Naive thymus-derived CD4-positive, alpha-beta T cell (primary cell): ENCODE measurements around the gene DNAJC7. TPM values are rescaled to one million over a fixed set of nuclear protein-coding genes. Genes with fewer than 3 reads are reported as not detected.

ENCODE experiments used
- ATAC-seq: fragments of 150-1000 bp; cut with Tn5 transposase; 2 replicates; pipeline ENCODE4 v1.10.0; 2021; ENCODE audit warnings: mild to moderate bottlenecking, moderate library complexity
- CTCF ChIA-PET: fragments of 350-600 bp; sonication (Branson Sonifier 250); formaldehyde crosslinking; loops from one replicate; lab custom pipeline; 2021; ENCODE audit warnings: antibody characterized with exemption; lab: Charles Lee
- POLR2A ChIA-PET: fragments of 350-600 bp; sonication (Branson Sonifier 250); formaldehyde crosslinking; loops from one replicate; lab custom pipeline; 2021; ENCODE audit warnings: antibody characterized with exemption, inconsistent platforms; lab: Charles Lee
- DNase-seq, 9 donors: peaks; one replicate each; pipeline versions ENCODE4 v3.0.0 to v3.0.0-alpha.2; 2020 to 2022; ENCODE audit warnings: mixed read lengths in 1 of 9
- H3K27ac ChIP-seq: one replicate; pipeline ENCODE4 v1.7.0; 2013; ENCODE audit warnings: mild to moderate bottlenecking, low read depth, low read length, moderate library complexity
- H3K27me3 ChIP-seq, 2 donors: one replicate each; pipeline ENCODE4 v1.7.0; 2013; ENCODE audit warnings: low read length in 2 of 2, mild to moderate bottlenecking in 2 of 2, moderate library complexity in 2 of 2; ENCODE audit not compliant: control insufficient read depth in 2 of 2, insufficient read depth in 2 of 2
- H3K36me3 ChIP-seq, 3 experiments: 1 replicate in 2 of 3; 2 replicates in 1 of 3; pipeline ENCODE4 v1.7.0; 2013; ENCODE audit warnings: low read length in 3 of 3, mild to moderate bottlenecking in 3 of 3, moderate library complexity in 1 of 3; ENCODE audit not compliant: insufficient read depth in 3 of 3, control insufficient read depth in 2 of 3
- H3K4me1 ChIP-seq, 2 donors: one replicate each; pipeline ENCODE4 v1.7.0; 2013; ENCODE audit warnings: low read length in 2 of 2, mild to moderate bottlenecking in 2 of 2, moderate library complexity in 1 of 2; ENCODE audit not compliant: control insufficient read depth in 2 of 2, insufficient read depth in 2 of 2
- H3K4me3 ChIP-seq: 2 replicates; pipeline ENCODE4 v1.7.0; 2013; ENCODE audit warnings: mild to moderate bottlenecking, low read length
- H3K9me3 ChIP-seq, 3 experiments: 1 replicate in 2 of 3; 2 replicates in 1 of 3; pipeline ENCODE4 v1.7.0; 2013; ENCODE audit warnings: low read length in 3 of 3; ENCODE audit not compliant: control insufficient read depth in 2 of 3
- H3K27ac Mint-ChIP-seq, 9 donors: one replicate each; pipeline ENCODE4 v1.8.0; 2020 to 2022; ENCODE audit warnings: mixed read lengths in 9 of 9, mild to moderate bottlenecking in 8 of 9, moderate library complexity in 5 of 9, inconsistent platforms in 2 of 9
- H3K27me3 Mint-ChIP-seq, 5 donors: one replicate each; pipeline ENCODE4 v1.8.0; 2021 to 2022; ENCODE audit warnings: mixed read lengths in 5 of 5, mild to moderate bottlenecking in 1 of 5
- H3K36me3 Mint-ChIP-seq, 5 donors: one replicate each; pipeline ENCODE4 v1.8.0; 2020 to 2022; ENCODE audit warnings: mixed read lengths in 5 of 5, mild to moderate bottlenecking in 3 of 5, inconsistent platforms in 1 of 5
- H3K4me1 Mint-ChIP-seq, 7 donors: one replicate each; pipeline ENCODE4 v1.8.0; 2020 to 2022; ENCODE audit warnings: mixed read lengths in 7 of 7, mild to moderate bottlenecking in 3 of 7, inconsistent platforms in 1 of 7
- H3K4me3 Mint-ChIP-seq, 10 donors: one replicate each; pipeline ENCODE4 v1.8.0; 2020 to 2022; ENCODE audit warnings: mild to moderate bottlenecking in 10 of 10, mixed read lengths in 10 of 10, moderate library complexity in 6 of 10, inconsistent platforms in 2 of 10
- H3K9me3 Mint-ChIP-seq, 11 donors: one replicate each; pipeline ENCODE4 v1.8.0; 2020 to 2022; ENCODE audit warnings: mixed read lengths in 11 of 11, mild to moderate bottlenecking in 4 of 11, inconsistent platforms in 1 of 11, moderate library complexity in 1 of 11
- intact Hi-C, 2 donors: fragments of 100-400 bp; cut with micrococcal nuclease; formaldehyde crosslinking; loops; one replicate each; pipeline ENCODE4 v1.15.1; 2023
- polyA plus RNA-seq, 2 donors: library from polyadenylated mRNA; unstranded; fragments of 300-500 nt; fragmentation: Illumina TruSeq; gene quantifications; one replicate each; pipeline ENCODE4 v1.2.3, GENCODE V29; 2021
- total RNA-seq, 6 experiments: library from RNA in 5 of 6; stranded (reverse) in 5 of 6; gene quantifications; 1 replicate in 5 of 6; 2 replicates in 1 of 6; pipeline ENCODE4 v1.2.3 and lab custom pipeline; 2021 to 2026

DNAJC7 gene
- total and polyA plus RNA-seq, 7 experiments from 2014 or later, result 65.4 to 145 (median 107) TPM

DNA sequence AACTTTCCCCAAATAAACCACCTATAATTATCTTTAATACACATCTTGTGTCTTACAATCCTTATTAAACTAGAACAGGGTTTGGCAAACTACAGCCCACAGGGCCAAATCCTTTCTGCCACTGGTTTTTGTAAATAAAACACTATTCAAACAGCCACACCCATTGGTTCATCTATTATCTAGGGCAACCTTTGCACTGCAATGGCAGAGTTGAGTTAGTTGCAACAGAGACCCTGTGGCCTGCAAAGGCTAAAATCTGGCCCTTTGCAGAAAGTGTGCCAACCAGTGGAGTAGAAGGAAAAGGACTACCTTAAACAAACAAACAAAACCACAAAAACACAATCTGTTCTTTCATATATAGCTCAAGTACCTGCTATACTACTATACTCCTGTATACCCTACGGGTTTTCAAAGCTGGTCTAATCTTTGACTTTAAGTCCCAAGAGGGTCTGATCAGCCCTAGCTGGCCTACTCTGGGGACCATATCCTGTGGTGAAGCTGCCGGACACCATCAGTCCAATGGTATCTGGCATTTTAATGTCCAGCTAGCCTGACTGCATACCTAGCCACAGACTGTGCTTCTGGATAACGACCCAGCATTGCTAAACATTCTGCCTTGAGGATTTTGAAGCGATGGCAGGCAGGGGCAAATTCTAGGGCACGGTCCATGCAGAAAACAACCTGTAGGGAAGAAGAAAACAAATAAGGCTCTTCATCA, 27.4 kb downstream of the DNAJC7 start:
- Mint-ChIP-seq H3K27ac (peak overlapping the region in 1 of 9 donors; percentile 36), H3K9me3 (no peaks in the 10 kb centered on the region), H3K36me3 (peaks cover 3 to 52% (median 18%) of the 10 kb centered on the region in 5 donors), H3K4me1 (peaks cover 0 to 7% (median 0%) of the 10 kb centered on the region in 7 donors), H3K27me3 (no peaks in the 10 kb centered on the region), H3K4me3 (no peak overlapping the region)
- H3K4me1 ChIP-seq, result no peaks in the 10 kb centered on the region
- DNase-seq (no peak), ATAC-seq (no peak)
- intact Hi-C loops, result no loop called here
- H3K4me3 ChIP-seq, result no peak overlapping the region
- ChIA-PET CTCF (interaction anchor here (0.6 to 1.4 kb wide), 2 partner anchors 30 to 138 kb away, joined by 3 read pairs; partner anchors contain the start of gene NKIRAS2), POLR2A (interaction anchor here (1.1 kb wide), 1 partner anchor 23 kb away, joined by 3 read pairs; no protein-coding TSS in a partner anchor)
- peaks cover 28 to 94% (median 33%) of the 10 kb centered on the region in 3 experiments for H3K36me3 ChIP-seq
- no peaks in the 10 kb centered on the region for H3K9me3 ChIP-seq
- H3K27me3 ChIP-seq, result no peaks in the 10 kb centered on the region
- no peak overlapping the region for H3K27ac ChIP-seq

DNA sequence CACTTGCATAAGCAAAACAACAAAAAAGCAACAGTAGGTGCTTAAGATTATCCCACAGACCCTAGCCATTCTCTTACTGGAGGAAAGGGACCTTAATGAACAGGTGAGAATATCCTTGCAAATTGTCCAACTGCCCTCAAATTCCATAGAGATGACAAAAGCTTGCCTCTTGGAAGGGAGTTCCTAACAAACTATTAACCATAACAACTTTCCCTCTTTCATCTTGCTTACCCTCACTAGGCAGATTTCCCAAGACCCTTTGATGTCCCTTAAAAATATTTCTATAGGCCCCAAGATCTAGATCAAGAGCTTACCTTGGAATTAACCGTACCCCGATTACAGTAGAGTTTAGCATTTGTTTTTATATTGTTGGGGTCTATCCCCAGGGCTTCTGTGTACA, 28.8 kb downstream of the DNAJC7 start:
- Mint-ChIP-seq H3K9me3 (no peaks in the 10 kb centered on the region), H3K4me1 (peaks cover 0 to 7% (median 0%) of the 10 kb centered on the region in 7 donors), H3K4me3 (no peak overlapping the region), H3K36me3 (peaks cover 6 to 55% (median 19%) of the 10 kb centered on the region in 5 donors), H3K27me3 (no peaks in the 10 kb centered on the region), H3K27ac (peak overlapping the region in 4 of 9 donors; percentile 14 to 76 (median 23))
- no peak for ATAC-seq
- CTCF ChIA-PET, result no interaction called here
- intact Hi-C loops, result no loop called here
- Histone ChIP-seq H3K9me3 (no peaks in the 10 kb centered on the region), H3K4me1 (no peaks in the 10 kb centered on the region), H3K27me3 (no peaks in the 10 kb centered on the region), H3K36me3 (peaks cover 26 to 96% (median 28%) of the 10 kb centered on the region in 3 experiments), H3K27ac (no peak overlapping the region), H3K4me3 (no peak overlapping the region)
- POLR2A ChIA-PET, result interaction anchor here (0.5 to 0.7 kb wide), 2 partner anchors 8 to 25 kb away, joined by 3 to 5 read pairs; no protein-coding TSS in a partner anchor
- no peak for DNase-seq

GRCh38 chr17:41987642-41988041, 29.6 kb downstream of the DNAJC7 start:
- H3K36me3 Mint-ChIP-seq, result peaks cover 7 to 55% (median 18%) of the 10 kb centered on the region in 5 donors
- no peak overlapping the region for H3K27ac ChIP-seq
- no peaks in the 10 kb centered on the region for H3K9me3 Mint-ChIP-seq
- no peaks in the 10 kb centered on the region for H3K27me3 ChIP-seq
- no peak overlapping the region for H3K4me3 Mint-ChIP-seq
- intact Hi-C loops, result no loop called here
- peaks cover 26 to 95% (median 35%) of the 10 kb centered on the region in 3 experiments for H3K36me3 ChIP-seq
- H3K27me3 Mint-ChIP-seq, result no peaks in the 10 kb centered on the region
- H3K27ac Mint-ChIP-seq, result peak overlapping the region in 1 of 9 donors; percentile 26
- peaks cover 0 to 7% (median 0%) of the 10 kb centered on the region in 7 donors for H3K4me1 Mint-ChIP-seq
- no peaks in the 10 kb centered on the region for H3K4me1 ChIP-seq
- CTCF ChIA-PET, result no interaction called here
- DNase-seq (no peak), ATAC-seq (no peak)
- no peak overlapping the region for H3K4me3 ChIP-seq
- H3K9me3 ChIP-seq, result no peaks in the 10 kb centered on the region
- POLR2A ChIA-PET, result no interaction called here

- Histone ChIP-seq H3K4me1 (no peaks in the 10 kb centered on the region), H3K27ac (no peak overlapping the region), H3K36me3 (peaks cover 34 to 95% (median 43%) of the 10 kb centered on the region in 3 experiments), H3K27me3 (no peaks in the 10 kb centered on the region), H3K9me3 (no peaks in the 10 kb centered on the region), H3K4me3 (no peak overlapping the region)
- Mint-ChIP-seq H3K27me3 (no peaks in the 10 kb centered on the region), H3K9me3 (no peaks in the 10 kb centered on the region), H3K4me1 (peaks cover 0 to 7% (median 0%) of the 10 kb centered on the region in 7 donors), H3K4me3 (no peak overlapping the region), H3K36me3 (peaks cover 10 to 59% (median 25%) of the 10 kb centered on the region in 5 donors), H3K27ac (peak overlapping the region in 3 of 9 donors; percentile 19 to 26 (median 22))
- no peak for DNase-seq
- POLR2A ChIA-PET, result no interaction called here
- CTCF ChIA-PET, result interaction anchor here (0.6 to 1.6 kb wide), 2 partner anchors 10 to 21 kb away, joined by 3 to 4 read pairs; no protein-coding TSS in a partner anchor
- intact Hi-C loops, result no loop called here
- no peak for ATAC-seq
Observed at GRCh38 chr17:41986634-41987033, 30.6 kb downstream of the DNAJC7 start.

DNA sequence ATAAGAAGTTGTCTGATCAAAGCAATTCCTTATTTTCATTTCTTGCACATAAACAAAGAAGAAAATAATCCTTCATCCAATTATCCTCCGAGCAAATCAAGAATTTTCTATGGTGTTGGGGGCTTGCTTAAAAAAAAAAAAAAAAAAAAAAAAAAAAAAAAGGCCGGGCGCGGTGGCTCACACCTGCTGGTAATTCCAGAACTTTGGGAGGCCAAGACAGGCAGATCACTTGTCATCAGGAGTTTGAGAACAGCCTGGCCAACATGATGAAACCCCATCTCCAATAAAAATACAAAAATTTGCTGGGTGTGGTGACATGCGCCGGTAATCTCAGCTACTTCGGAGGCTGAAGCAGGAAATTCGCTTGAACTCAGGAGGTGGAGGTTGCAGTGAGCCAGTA, 31.3 kb downstream of the DNAJC7 start:
- no peaks in the 10 kb centered on the region for H3K27me3 Mint-ChIP-seq
- peaks cover 9 to 55% (median 26%) of the 10 kb centered on the region in 5 donors for H3K36me3 Mint-ChIP-seq
- ATAC-seq, result no peak
- ChIA-PET CTCF (interaction anchor here (1.0 to 1.6 kb wide), 2 partner anchors 20 to 23 kb away, joined by 3 read pairs; no protein-coding TSS in a partner anchor), POLR2A (interaction anchor here (0.5 kb wide), 1 partner anchor 29 kb away, joined by 4 read pairs; no protein-coding TSS in a partner anchor)
- peaks cover 0 to 4% (median 0%) of the 10 kb centered on the region in 7 donors for H3K4me1 Mint-ChIP-seq
- peak overlapping the region in 2 of 9 donors; percentile 7 to 22 for H3K27ac Mint-ChIP-seq
- no peak overlapping the region for H3K4me3 Mint-ChIP-seq
- no peaks in the 10 kb centered on the region for H3K27me3 ChIP-seq
- H3K36me3 ChIP-seq, result peaks cover 27 to 98% (median 43%) of the 10 kb centered on the region in 3 experiments
- intact Hi-C loops, result no loop called here
- no peak for DNase-seq
- no peaks in the 10 kb centered on the region for H3K9me3 ChIP-seq
- no peaks in the 10 kb centered on the region for H3K9me3 Mint-ChIP-seq
- H3K4me1 ChIP-seq, result no peaks in the 10 kb centered on the region
- no peak overlapping the region for H3K4me3 ChIP-seq
- H3K27ac ChIP-seq, result no peak overlapping the region

GRCh38 chr17:41984454-41984853, 32.8 kb downstream of the DNAJC7 start:
- Mint-ChIP-seq H3K27me3 (no peaks in the 10 kb centered on the region), H3K4me3 (no peak overlapping the region), H3K4me1 (peaks cover 0 to 4% (median 0%) of the 10 kb centered on the region in 7 donors), H3K27ac (no peak overlapping the region), H3K36me3 (peaks cover 9 to 54% (median 33%) of the 10 kb centered on the region in 5 donors), H3K9me3 (no peaks in the 10 kb centered on the region)
- ChIA-PET POLR2A (no interaction called here), CTCF (interaction anchor here (0.6 to 0.9 kb wide), 2 partner anchors 9 to 18 kb away, joined by 3 read pairs; partner anchors contain the start of gene CNP)
- no peak for ATAC-seq
- intact Hi-C loops, result no loop called here
- no peak overlapping the region for H3K4me3 ChIP-seq
- peaks cover 23 to 95% (median 40%) of the 10 kb centered on the region in 3 experiments for H3K36me3 ChIP-seq
- no peak for DNase-seq
- no peak overlapping the region for H3K27ac ChIP-seq
- H3K9me3 ChIP-seq, result no peaks in the 10 kb centered on the region
- H3K27me3 ChIP-seq, result no peaks in the 10 kb centered on the region
- no peaks in the 10 kb centered on the region for H3K4me1 ChIP-seq
